ENCODE results near the gene LRFN5. TPM values are rescaled to one million over a fixed set of nuclear protein-coding genes. Genes with fewer than 3 reads are reported as not detected.

Gene LRFN5
- total and polyA plus RNA-seq, 9 of the 15 experiments (the other 6 are each of a cell fraction or from before 2014, with no cell fraction given) = 0.01 to 0.27 (median 0.09) TPM; not detected in 1

- TF ChIP-seq ZNF318 (IDR thresholded peaks at IDR 0.05; ENCODE audit: borderline replicate concordance in 1 of 2, low read depth in 1 of 2) = no peak
- no peak for TF ChIP-seq ZNF282 (CRISPR knock-in tag; IDR thresholded peaks at IDR 0.05)
- no peak for TF ChIP-seq NR2C2 (CRISPR knock-in tag; IDR thresholded peaks at IDR 0.05)
- TF ChIP-seq NR2C2 (tag; IDR thresholded peaks at IDR 0.05) = no peak
Measured at GRCh38 chr14:41654196-41654595, 47.5 kb downstream of the LRFN5 start (continued).

All from K562 (cell line).